Common myeloid progenitor, CD34-positive (primary cell): Measurements from ENCODE around the gene LDHA.

Experiments used
- CTCF ChIA-PET: fragments of 350-600 bp; sonication (Branson Sonifier 250); formaldehyde crosslinking; loops from one replicate; lab custom pipeline; 2021; ENCODE audit warnings: antibody characterized with exemption; lab: Charles Lee
- POLR2A ChIA-PET: fragments of 350-600 bp; sonication (Branson Sonifier 250); formaldehyde crosslinking; loops from one replicate; lab custom pipeline; 2021; ENCODE audit warnings: antibody characterized with exemption; lab: Charles Lee
- DNase-seq, 3 donors: peaks; one replicate each; pipeline versions ENCODE4 v3.0.0 to v3.0.0-alpha.2; 2013
- H3K27ac ChIP-seq, 2 experiments: 1 replicate in 1 of 2; 2 replicates in 1 of 2; pipeline ENCODE4 v1.7.0; 2013; ENCODE audit warnings: inconsistent platforms in 2 of 2, low read length in 2 of 2, mild to moderate bottlenecking in 2 of 2, low read depth in 1 of 2, moderate library complexity in 1 of 2; ENCODE audit not compliant: severe bottlenecking in 2 of 2, insufficient read depth in 1 of 2, poor library complexity in 1 of 2
- H3K27me3 ChIP-seq, 5 experiments: replicated peaks in 2 of 5; 1 replicate in 3 of 5; 2 replicates in 2 of 5; pipeline versions ENCODE4 v1.6.1 to v1.7.0; 2013; ENCODE audit warnings: low read length in 4 of 5, mild to moderate bottlenecking in 2 of 5, moderate library complexity in 2 of 5, inconsistent platforms in 1 of 5; ENCODE audit not compliant: insufficient read depth in 5 of 5, control insufficient read depth in 4 of 5
- H3K36me3 ChIP-seq, 4 experiments: 1 replicate in 2 of 4; 2 replicates in 2 of 4; pipeline versions ENCODE4 v1.6.1 to v1.7.0; 2013; ENCODE audit warnings: low read length in 3 of 4, control low read depth in 1 of 4, mild to moderate bottlenecking in 1 of 4; ENCODE audit not compliant: control insufficient read depth in 4 of 4, insufficient read depth in 4 of 4
- H3K4me1 ChIP-seq, 4 experiments: 1 replicate in 3 of 4; 2 replicates in 1 of 4; pipeline versions ENCODE4 v1.6.1 to v1.7.1; 2013; ENCODE audit warnings: low read length in 3 of 4, mild to moderate bottlenecking in 3 of 4, control low read depth in 1 of 4, inconsistent platforms in 1 of 4, moderate library complexity in 1 of 4; ENCODE audit not compliant: control insufficient read depth in 4 of 4, insufficient read depth in 4 of 4; ENCODE audit errors: control extremely low read depth in 1 of 4
- H3K4me3 ChIP-seq, 7 experiments: 1 replicate in 4 of 7; 2 replicates in 3 of 7; pipeline versions ENCODE4 v1.5.1 to v1.7.0; 2013; ENCODE audit warnings: mild to moderate bottlenecking in 7 of 7, low read length in 6 of 7, moderate library complexity in 6 of 7, inconsistent platforms in 2 of 7, low read depth in 2 of 7, control low read depth in 1 of 7; ENCODE audit not compliant: insufficient read depth in 4 of 7, control insufficient read depth in 1 of 7; ENCODE audit errors: extremely low read depth in 1 of 7
- H3K9me3 ChIP-seq, 5 experiments: 1 replicate in 4 of 5; 2 replicates in 1 of 5; pipeline versions ENCODE4 v1.6.1 to v1.7.1; 2013; ENCODE audit warnings: low read length in 4 of 5, mild to moderate bottlenecking in 2 of 5, inconsistent platforms in 1 of 5, low read depth in 1 of 5, moderate library complexity in 1 of 5; ENCODE audit not compliant: control insufficient read depth in 4 of 5, insufficient read depth in 2 of 5; ENCODE audit errors: control extremely low read depth in 1 of 5
- WGBS: methylation state at CpG from one replicate; pipeline ENCODE4 v1.1.5; 2013; ENCODE audit not compliant: insufficient coverage; 5-methylcytosine and 5-hydroxymethylcytosine counted together

Gene LDHA

DNA sequence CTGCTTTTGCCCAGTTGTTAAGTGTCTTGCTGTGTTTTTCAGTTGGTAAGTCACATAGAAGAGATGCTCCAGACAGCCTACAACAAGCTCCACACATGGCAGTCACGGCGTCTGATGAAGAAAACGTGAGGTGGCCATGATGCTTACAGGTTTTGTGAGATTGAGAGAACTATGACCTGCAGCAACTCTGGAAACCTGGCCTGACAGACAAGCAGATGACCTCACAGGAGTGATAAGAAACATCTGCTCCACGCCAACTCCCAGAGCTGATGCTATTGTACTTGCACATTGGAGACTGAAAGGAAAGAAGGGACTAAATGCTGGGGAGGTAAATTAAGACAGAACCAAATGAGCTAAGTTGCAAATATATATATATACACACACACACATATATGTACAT lies 28.6 kb upstream of the LDHA start:
- H3K9me3 ChIP-seq = no peaks in the 10 kb centered on the region
- ChIA-PET CTCF (interaction anchor here (0.7 to 2.4 kb wide), 6 partner anchors 15 to 29 kb away, joined by 3 to 10 read pairs (median 4); partner anchors contain the start of gene LDHA), POLR2A (interaction anchor here (1.1 kb wide), 1 partner anchor 29 kb away, joined by 9 read pairs; the partner anchor contains the start of gene LDHA)
- peak overlapping the region in 2 of 7 experiments; percentile 37 to 48 for H3K4me3 ChIP-seq
- peak in 2 of 3 donors; percentile 33 to 56 for DNase-seq
- H3K27me3 ChIP-seq = no peaks in the 10 kb centered on the region
- H3K4me1 ChIP-seq = peaks cover 24 to 59% (median 44%) of the 10 kb centered on the region in 4 experiments
- H3K36me3 ChIP-seq = peaks cover 0 to 35% (median 14%) of the 10 kb centered on the region in 4 experiments
- WGBS = 89% methylated on average over 3 of the region's 4 CpGs
- peak overlapping the region in 1 of 2 experiments; percentile 43 for H3K27ac ChIP-seq

DNA sequence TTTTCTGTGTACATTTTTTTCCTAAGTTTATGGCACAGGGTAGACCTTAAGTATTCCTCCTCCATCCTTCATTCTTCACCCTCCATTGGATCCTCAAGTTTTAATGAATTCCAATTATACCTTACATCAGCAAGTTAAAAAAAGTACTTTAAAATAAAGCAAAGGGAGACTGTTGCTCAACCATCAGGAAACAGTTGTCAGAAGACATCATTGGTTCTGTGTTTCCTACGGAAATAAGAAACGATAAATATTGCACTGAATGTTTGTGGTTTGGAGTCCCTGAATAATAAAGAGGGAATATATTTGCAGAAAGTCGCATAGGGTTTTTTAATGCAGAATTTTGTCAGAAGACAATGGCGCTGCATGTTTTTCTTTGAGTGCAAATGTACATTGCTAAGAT lies 28.1 kb upstream of the LDHA start:
- H3K9me3 ChIP-seq = no peaks in the 10 kb centered on the region
- DNase-seq = peak; percentile 52 to 88 (median 70)
- CTCF ChIA-PET = interaction anchor here (0.7 to 2.4 kb wide), 5 partner anchors 14 to 29 kb away, joined by 3 to 10 read pairs (median 4); partner anchors contain the start of gene LDHA
- WGBS = 0% methylated on average over 4 of the region's 4 CpGs
- peak overlapping the region in 1 of 2 experiments; percentile 43 for H3K27ac ChIP-seq
- no peaks in the 10 kb centered on the region for H3K27me3 ChIP-seq
- peak overlapping the region in 3 of 7 experiments; percentile 11 to 48 (median 37) for H3K4me3 ChIP-seq
- H3K36me3 ChIP-seq = peaks cover 0 to 31% (median 13%) of the 10 kb centered on the region in 4 experiments
- H3K4me1 ChIP-seq = peaks cover 24 to 60% (median 44%) of the 10 kb centered on the region in 4 experiments
- POLR2A ChIA-PET = interaction anchor here (1.1 kb wide), 1 partner anchor 29 kb away, joined by 9 read pairs; the partner anchor contains the start of gene LDHA

DNA sequence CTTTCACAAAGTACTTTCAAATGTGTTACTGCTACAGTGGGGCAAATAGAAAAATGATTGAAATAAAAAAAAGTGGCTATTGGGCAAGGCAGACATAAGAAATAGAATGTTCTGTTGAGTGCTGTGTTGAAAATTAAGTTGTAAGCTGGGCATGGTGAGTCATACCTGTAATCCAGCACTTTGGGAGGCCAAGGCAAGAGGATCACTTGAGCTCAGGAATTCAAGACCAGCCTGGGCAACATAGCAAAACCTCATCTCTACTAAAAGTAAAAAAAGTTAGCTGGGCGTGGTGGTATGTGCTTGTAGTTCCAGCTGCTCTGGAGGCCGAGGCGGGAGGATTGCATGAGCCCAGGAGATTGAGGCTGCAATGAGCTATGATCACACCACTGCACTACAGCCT lies 26.9 kb upstream of the LDHA start:
- CTCF ChIA-PET = interaction anchor here (1.3 kb wide), 1 partner anchor 9 kb away, joined by 6 read pairs; no protein-coding TSS in a partner anchor
- H3K9me3 ChIP-seq = no peaks in the 10 kb centered on the region
- no peaks in the 10 kb centered on the region for H3K27me3 ChIP-seq

DNA sequence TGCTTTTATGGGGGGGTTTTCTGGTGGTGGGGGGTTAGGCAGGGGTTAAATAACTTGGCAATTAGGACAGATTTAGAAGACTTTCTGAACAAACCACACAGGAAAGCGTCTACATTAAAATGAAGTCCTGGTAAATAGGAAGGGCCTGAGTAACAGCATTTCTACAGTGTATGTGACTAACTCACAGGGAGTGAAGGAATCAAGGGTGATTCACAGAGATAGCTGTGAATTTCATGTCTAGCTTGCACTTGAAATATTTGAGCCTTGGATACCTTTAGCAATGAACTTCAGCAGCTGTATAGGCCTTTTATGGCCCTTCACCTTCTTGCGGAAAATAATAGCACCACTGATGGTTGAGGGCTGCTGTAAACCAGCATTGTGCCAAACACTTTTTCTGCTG lies 26.1 kb upstream of the LDHA start:
- no peak overlapping the region for H3K4me3 ChIP-seq
- ChIA-PET CTCF (interaction anchor here (0.6 to 1.3 kb wide), 2 partner anchors 10 to 297 kb away, joined by 3 to 6 read pairs; no protein-coding TSS in a partner anchor), POLR2A (interaction anchor here (2.4 kb wide), 1 partner anchor 27 kb away, joined by 12 read pairs; the partner anchor contains the start of gene LDHA)
- DNase-seq = peak in 2 of 3 donors; percentile 32 to 52
- peaks cover 0 to 19% (median 4%) of the 10 kb centered on the region in 4 experiments for H3K36me3 ChIP-seq
- WGBS = 50% methylated on average over 2 of the region's 2 CpGs
- no peak overlapping the region for H3K27ac ChIP-seq
- H3K9me3 ChIP-seq = no peaks in the 10 kb centered on the region
- peaks cover 24 to 72% (median 44%) of the 10 kb centered on the region in 4 experiments for H3K4me1 ChIP-seq
- no peaks in the 10 kb centered on the region for H3K27me3 ChIP-seq

More for the DNA sequence above, 26.9 kb upstream of the LDHA start:
- POLR2A ChIA-PET = interaction anchor here (1.0 to 2.4 kb wide), 2 partner anchors 16 to 27 kb away, joined by 3 to 12 read pairs; partner anchors contain the start of gene LDHA
- H3K36me3 ChIP-seq = peaks cover 0 to 24% (median 6%) of the 10 kb centered on the region in 4 experiments
- DNase-seq = no peak
- H3K4me1 ChIP-seq = peaks cover 24 to 71% (median 44%) of the 10 kb centered on the region in 4 experiments
- H3K27ac ChIP-seq = no peak overlapping the region
- WGBS = no CpG with 5 or more reads among the region's 3 CpGs
- H3K4me3 ChIP-seq = no peak overlapping the region

DNA sequence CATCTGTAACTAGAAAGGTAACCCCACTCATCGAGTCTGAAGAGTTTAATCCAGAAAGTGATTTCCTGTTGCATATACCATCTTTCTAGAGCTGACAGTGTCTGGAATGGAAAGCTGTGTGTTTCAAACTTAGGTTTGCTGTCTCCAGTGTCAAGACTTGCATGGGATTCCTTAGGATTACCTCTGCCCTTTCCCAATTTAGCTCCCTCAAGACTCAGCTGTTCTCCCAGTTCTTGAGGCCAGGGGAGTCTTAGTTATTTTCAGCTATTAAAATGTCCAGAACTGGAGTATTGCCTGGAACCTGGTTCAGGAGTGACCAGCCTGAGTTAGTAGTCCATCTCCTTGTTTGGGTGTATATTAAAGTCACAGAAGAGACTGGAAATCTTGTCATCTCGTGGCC lies 25.0 kb upstream of the LDHA start:
- Histone ChIP-seq H3K4me3 (no peak overlapping the region), H3K27me3 (no peaks in the 10 kb centered on the region), H3K27ac (no peak overlapping the region), H3K4me1 (peaks cover 24 to 67% (median 42%) of the 10 kb centered on the region in 4 experiments), H3K9me3 (no peaks in the 10 kb centered on the region), H3K36me3 (peaks cover 0 to 9% (median 0%) of the 10 kb centered on the region in 4 experiments)
- no peak for DNase-seq
- 68% methylated on average over 2 of the region's 2 CpGs for WGBS
- ChIA-PET CTCF (interaction anchor here (0.6 kb wide), 1 partner anchor 265 kb away, joined by 3 read pairs; no protein-coding TSS in a partner anchor), POLR2A (no interaction called here)

DNA sequence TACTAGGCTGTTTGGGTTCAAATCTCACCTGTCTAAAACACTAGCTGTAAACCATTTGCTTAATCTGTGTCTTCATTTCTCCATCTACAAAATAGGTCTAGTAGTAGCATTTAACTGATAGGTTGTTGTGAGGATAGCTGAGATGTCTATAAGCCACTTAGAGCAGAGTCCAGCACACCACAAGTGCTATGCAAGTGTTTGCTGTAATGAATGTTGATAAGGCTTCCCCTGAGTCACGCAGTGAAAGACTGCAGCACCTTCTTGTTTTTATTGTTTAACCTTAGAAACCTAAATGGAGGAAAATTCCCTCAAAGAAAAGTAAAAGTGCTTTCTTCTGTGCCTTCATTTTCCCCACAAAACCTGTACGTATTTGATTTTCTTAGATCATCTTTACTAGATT lies 23.1 kb upstream of the LDHA start:
- 93% methylated on average over 2 of the region's 2 CpGs for WGBS
- Histone ChIP-seq H3K4me1 (peaks cover 18 to 49% (median 27%) of the 10 kb centered on the region in 4 experiments), H3K4me3 (peak overlapping the region in 1 of 7 experiments; percentile 28), H3K9me3 (no peaks in the 10 kb centered on the region), H3K27ac (no peak overlapping the region), H3K27me3 (no peaks in the 10 kb centered on the region), H3K36me3 (no peaks in the 10 kb centered on the region)
- ChIA-PET CTCF (interaction anchor here (0.9 to 1.3 kb wide), 2 partner anchors 24 kb away, joined by 3 to 4 read pairs; no protein-coding TSS in a partner anchor), POLR2A (no interaction called here)
- peak in 2 of 3 donors; percentile 37 to 58 for DNase-seq

DNA sequence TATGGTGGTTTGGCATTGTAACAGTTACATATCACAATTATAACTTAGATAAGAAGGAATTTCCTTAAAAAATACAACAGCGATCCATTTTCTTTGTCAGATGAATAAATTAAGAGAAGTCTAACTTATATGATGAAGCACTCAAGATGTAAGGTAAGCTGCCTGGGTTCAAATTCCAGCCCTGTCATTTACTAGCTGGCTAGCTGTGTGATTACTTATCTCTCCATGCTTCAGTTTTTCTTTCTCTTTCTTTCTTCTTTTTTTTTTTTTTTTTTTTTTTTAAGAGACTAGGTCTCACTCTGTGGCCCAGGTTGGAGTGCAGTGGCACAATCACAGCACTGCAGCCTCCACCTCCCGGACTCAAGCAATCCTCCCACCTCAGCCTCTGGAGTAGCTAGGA lies 22.2 kb upstream of the LDHA start:
- H3K4me1 ChIP-seq = peaks cover 14 to 40% (median 18%) of the 10 kb centered on the region in 4 experiments
- POLR2A ChIA-PET = interaction anchor here (0.6 kb wide), 1 partner anchor 23 kb away, joined by 3 read pairs; no protein-coding TSS in a partner anchor
- no peaks in the 10 kb centered on the region for H3K9me3 ChIP-seq
- H3K36me3 ChIP-seq = no peaks in the 10 kb centered on the region
- no peaks in the 10 kb centered on the region for H3K27me3 ChIP-seq
- no peak overlapping the region for H3K4me3 ChIP-seq
- 83% methylated on average over 1 of the region's 2 CpGs for WGBS
- no peak overlapping the region for H3K27ac ChIP-seq
- CTCF ChIA-PET = interaction anchor here (1.3 kb wide), 1 partner anchor 23 kb away, joined by 4 read pairs; no protein-coding TSS in a partner anchor
- DNase-seq = no peak
